OCI-LY1 (cell line): ENCODE data around the gene CRTAC1.

Experiments
- H2AFZ ChIP-seq: fragments of 200-600 bp; sonication (generic), shearing (Covaris generic); 2 replicates; pipeline ENCODE4 v1.6.0; 2014; ENCODE audit warnings: antibody characterized with exemption, mild to moderate bottlenecking, low read length
- H3F3A ChIP-seq: fragments of 200-600 bp; sonication (generic), shearing (Covaris generic); 2 replicates; pipeline ENCODE4 v1.6.0; 2014; ENCODE audit warnings: mild to moderate bottlenecking, antibody characterized with exemption, low read length, moderate library complexity; ENCODE audit not compliant: insufficient read depth
- H3K27ac ChIP-seq: fragments of 200-600 bp; sonication (generic); 2 replicates; pipeline ENCODE4 v1.5.1; 2014; ENCODE audit warnings: low read length, mixed run types, mild to moderate bottlenecking, low read depth; ENCODE audit not compliant: poor library complexity, severe bottlenecking
- H3K27me3 ChIP-seq: fragments of 200-600 bp; sonication (generic); 2 replicates; pipeline ENCODE4 v1.6.0; 2014; ENCODE audit warnings: antibody characterized with exemption, mild to moderate bottlenecking, low read length, moderate library complexity; ENCODE audit not compliant: insufficient read depth
- H3K36me3 ChIP-seq: fragments of 200-600 bp; sonication (generic); 2 replicates; pipeline ENCODE4 v1.6.1; 2014; ENCODE audit warnings: mild to moderate bottlenecking, antibody characterized with exemption, low read length, moderate library complexity, mixed read lengths; ENCODE audit not compliant: insufficient read depth
- H3K4me1 ChIP-seq: fragments of 200-600 bp; sonication (generic); 2 replicates; pipeline ENCODE4 v1.5.1; 2014; ENCODE audit warnings: mild to moderate bottlenecking, low read length, moderate library complexity; ENCODE audit not compliant: insufficient read depth, severe bottlenecking
- H3K4me2 ChIP-seq: fragments of 200-600 bp; sonication (generic), shearing (Covaris generic); 2 replicates; pipeline ENCODE4 v1.6.1; 2014; ENCODE audit warnings: low read length
- H3K4me3 ChIP-seq: fragments of 200-600 bp; sonication (generic); 2 replicates; pipeline ENCODE4 v1.5.1; 2014; ENCODE audit warnings: low read length, low read depth, mild to moderate bottlenecking, mixed read lengths; ENCODE audit not compliant: poor library complexity, severe bottlenecking
- H3K79me2 ChIP-seq: fragments of 200-600 bp; shearing (Covaris generic); 2 replicates; pipeline ENCODE4 v1.6.1; 2016; ENCODE audit warnings: mixed run types, low read length, mixed read lengths; ENCODE audit not compliant: insufficient read depth
- H3K9ac ChIP-seq: fragments of 200-600 bp; sonication (generic), shearing (Covaris generic); 2 replicates; pipeline ENCODE4 v1.6.1; 2014; ENCODE audit warnings: mild to moderate bottlenecking, low read length, mixed read lengths
- H3K9me2 ChIP-seq: fragments of 200-600 bp; sonication (generic), shearing (Covaris generic); 2 replicates; pipeline ENCODE4 v1.6.1; 2014; ENCODE audit warnings: low read depth, mild to moderate bottlenecking, low read length, mixed read lengths
- H3K9me3 ChIP-seq: fragments of 200-600 bp; shearing (Covaris generic); 2 replicates; pipeline ENCODE4 v1.6.1; 2014; ENCODE audit warnings: low read length, mixed read lengths
- H4K20me1 ChIP-seq: fragments of 200-600 bp; sonication (generic), shearing (Covaris generic); 2 replicates; pipeline ENCODE4 v1.6.0; 2016; ENCODE audit warnings: mild to moderate bottlenecking, low read length; ENCODE audit not compliant: insufficient read depth
- EZH2 ChIP-seq: fragments of 200-600 bp; sonication (generic), shearing (Covaris generic); IDR thresholded peaks from 2 replicates; pipeline ENCODE4 v1.8.0; 2017; ENCODE audit warnings: borderline replicate concordance, mixed run types, mild to moderate bottlenecking, antibody characterized with exemption, low read length, moderate library complexity, mixed read lengths
- TF ChIP-seq, protein P1 (sequence below): fragments of 200-600 bp; sonication (generic), shearing (Covaris generic); IDR thresholded peaks from 2 replicates; pipeline ENCODE4 v1.5.1; 2017; ENCODE audit warnings: mild to moderate bottlenecking, antibody characterized with exemption, low read length, moderate library complexity, mixed read lengths

Gene CRTAC1

DNA sequence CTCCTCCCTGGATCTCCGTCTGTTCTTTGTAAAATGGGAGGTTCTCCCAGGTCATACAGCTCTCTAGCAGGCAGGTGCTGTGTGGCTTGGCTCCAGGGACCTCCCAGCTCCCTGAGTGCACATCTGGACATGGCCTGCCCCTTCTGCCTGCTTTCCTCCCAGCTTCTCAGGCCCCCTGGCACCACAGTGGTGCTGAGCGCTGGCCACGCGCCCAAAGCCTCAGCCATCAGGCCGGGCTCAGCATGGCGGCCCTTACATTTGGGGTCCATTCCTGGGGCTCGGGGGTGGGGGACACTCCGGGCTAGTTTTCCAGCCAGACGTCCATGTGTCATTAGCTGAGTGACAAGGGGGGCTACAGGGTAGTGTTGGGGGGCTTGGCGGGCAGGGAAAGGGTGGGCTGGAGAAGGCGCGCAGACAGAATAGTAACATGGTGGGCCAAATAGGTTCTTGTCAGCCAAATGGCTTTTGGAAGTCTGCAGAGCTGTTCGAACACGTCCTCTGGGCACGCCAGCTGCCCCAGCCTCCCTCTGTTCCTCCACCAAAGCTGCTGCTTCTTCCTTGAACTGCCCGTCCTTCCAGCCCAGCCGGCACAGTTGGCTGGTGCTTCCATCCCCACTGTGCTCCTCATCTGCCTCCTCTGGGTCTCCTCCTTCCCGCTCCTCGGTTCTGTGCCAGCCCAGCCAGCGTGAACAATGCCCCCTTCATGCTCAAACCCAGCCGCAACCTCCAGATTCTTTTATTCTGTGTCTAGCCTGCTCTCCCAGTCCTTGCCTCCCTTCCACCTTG, 114.9 kb downstream of the CRTAC1 start:
- Histone ChIP-seq H3F3A (no peaks in the 10 kb centered on the region), H3K9me3 (no peaks in the 10 kb centered on the region), H4K20me1 (no peaks in the 10 kb centered on the region), H3K9me2 (no peaks in the 10 kb centered on the region), H3K36me3 (no peaks in the 10 kb centered on the region), H3K4me2 (no peak overlapping the region), H3K79me2 (no peaks in the 10 kb centered on the region), H3K27ac (no peak overlapping the region), H3K27me3 (no peaks in the 10 kb centered on the region), H3K9ac (no peak overlapping the region), H3K4me1 (no peaks in the 10 kb centered on the region), H2AFZ (no peak overlapping the region), H3K4me3 (no peak overlapping the region)
- no peak for TF ChIP-seq EZH2
- TF ChIP-seq, protein P1, sequence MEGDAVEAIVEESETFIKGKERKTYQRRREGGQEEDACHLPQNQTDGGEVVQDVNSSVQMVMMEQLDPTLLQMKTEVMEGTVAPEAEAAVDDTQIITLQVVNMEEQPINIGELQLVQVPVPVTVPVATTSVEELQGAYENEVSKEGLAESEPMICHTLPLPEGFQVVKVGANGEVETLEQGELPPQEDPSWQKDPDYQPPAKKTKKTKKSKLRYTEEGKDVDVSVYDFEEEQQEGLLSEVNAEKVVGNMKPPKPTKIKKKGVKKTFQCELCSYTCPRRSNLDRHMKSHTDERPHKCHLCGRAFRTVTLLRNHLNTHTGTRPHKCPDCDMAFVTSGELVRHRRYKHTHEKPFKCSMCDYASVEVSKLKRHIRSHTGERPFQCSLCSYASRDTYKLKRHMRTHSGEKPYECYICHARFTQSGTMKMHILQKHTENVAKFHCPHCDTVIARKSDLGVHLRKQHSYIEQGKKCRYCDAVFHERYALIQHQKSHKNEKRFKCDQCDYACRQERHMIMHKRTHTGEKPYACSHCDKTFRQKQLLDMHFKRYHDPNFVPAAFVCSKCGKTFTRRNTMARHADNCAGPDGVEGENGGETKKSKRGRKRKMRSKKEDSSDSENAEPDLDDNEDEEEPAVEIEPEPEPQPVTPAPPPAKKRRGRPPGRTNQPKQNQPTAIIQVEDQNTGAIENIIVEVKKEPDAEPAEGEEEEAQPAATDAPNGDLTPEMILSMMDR = no peak

DNA sequence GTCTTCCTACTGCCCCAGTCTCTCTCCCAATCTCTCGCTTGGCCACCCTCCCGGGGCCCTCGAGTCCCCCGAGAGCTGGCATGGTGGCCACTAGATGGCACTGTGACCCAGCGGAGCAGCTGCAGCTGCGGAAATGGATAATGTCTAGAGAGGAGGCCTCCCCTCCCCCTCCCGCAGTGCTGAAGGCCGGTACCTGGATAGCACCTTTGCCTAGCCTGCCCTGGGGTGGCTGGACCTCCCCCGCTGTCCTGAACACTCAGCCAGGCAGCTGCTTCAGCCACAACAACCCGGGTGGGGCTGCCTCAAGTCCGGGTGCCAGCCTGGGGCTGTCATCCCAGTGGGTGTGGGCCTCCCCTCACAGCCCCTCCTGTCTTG, 115.6 kb downstream of the CRTAC1 start:
- no peak overlapping the region for H2AFZ ChIP-seq
- H3K36me3 ChIP-seq = no peaks in the 10 kb centered on the region
- no peaks in the 10 kb centered on the region for H3K9me2 ChIP-seq
- H3K79me2 ChIP-seq = no peaks in the 10 kb centered on the region
- no peaks in the 10 kb centered on the region for H4K20me1 ChIP-seq
- no peak overlapping the region for H3K9ac ChIP-seq
- no peaks in the 10 kb centered on the region for H3K9me3 ChIP-seq
- no peak overlapping the region for H3K4me2 ChIP-seq
- H3K27ac ChIP-seq = no peak overlapping the region
- H3K4me3 ChIP-seq = no peak overlapping the region
- no peaks in the 10 kb centered on the region for H3K27me3 ChIP-seq
- H3F3A ChIP-seq = no peaks in the 10 kb centered on the region
- H3K4me1 ChIP-seq = no peaks in the 10 kb centered on the region
- TF ChIP-seq EZH2 = no peak
- TF ChIP-seq, protein P1 = peak; percentile 64

DNA sequence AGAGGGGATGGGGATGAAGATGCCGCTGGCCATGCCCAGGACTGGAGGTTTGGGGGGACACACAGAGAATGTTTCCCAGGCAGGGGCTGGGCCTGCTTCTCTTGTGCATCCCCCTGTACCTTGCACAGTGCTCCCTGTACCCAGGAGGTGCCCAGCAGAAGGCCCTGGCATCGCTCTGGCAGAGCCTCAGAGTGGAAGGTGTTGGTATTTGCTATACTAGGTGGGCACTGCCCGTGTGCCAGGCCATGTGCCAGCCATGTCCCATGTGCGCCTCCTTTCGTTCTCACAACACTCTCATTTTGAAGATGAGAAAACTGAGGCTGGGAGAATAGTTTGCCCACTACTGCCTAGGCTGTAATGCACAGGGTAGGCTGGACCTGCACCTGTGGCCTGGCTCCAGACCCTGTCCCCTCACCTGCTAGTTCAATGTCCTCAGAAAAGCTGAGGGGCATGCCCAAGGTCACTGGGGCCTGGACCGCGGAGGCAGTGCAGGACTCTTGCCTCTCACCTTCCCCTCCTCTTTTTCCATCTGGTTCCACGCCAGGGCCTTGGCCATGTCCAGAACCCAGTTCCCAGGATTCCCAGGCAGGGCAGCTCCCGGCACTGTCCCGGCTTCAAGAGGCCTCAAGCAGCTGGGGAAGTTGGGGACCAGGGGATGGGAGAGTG, 116.1 kb downstream of the CRTAC1 start:
- Histone ChIP-seq H3K4me2 (no peak overlapping the region), H3F3A (no peaks in the 10 kb centered on the region), H4K20me1 (no peaks in the 10 kb centered on the region), H3K4me1 (no peaks in the 10 kb centered on the region), H2AFZ (no peak overlapping the region), H3K9me2 (no peaks in the 10 kb centered on the region), H3K79me2 (no peaks in the 10 kb centered on the region), H3K27ac (no peak overlapping the region), H3K9ac (no peak overlapping the region), H3K9me3 (no peaks in the 10 kb centered on the region), H3K36me3 (no peaks in the 10 kb centered on the region), H3K4me3 (no peak overlapping the region), H3K27me3 (no peaks in the 10 kb centered on the region)
- TF ChIP-seq, protein P1 = no peak
- no peak for TF ChIP-seq EZH2
